ENCODE measurements around the gene ZNF385C.

GRCh38 chr17:42090964-42091790, 7.1 kb downstream of the ZNF385C start:
- TF ChIP-seq CTCF (IDR thresholded peaks at IDR 0.05) (no peak), POLR2A (IDR thresholded peaks at IDR 0.05) (no peak)

Data from testis (tissue), 2 donors.